Skeletal muscle satellite cell (primary cell): ENCODE data around the gene RERE.
"Not testable (repeated sequence)": the region's sequence is repeated elsewhere in the genome, so short reads cannot be mapped to it uniquely, and the experiment has no call there.

Experiments
- H3K27me3 ChIP-seq: 2 replicates; pipeline ENCODE4 v1.7.0; 2013; ENCODE audit warnings: low read length; ENCODE audit not compliant: control insufficient read depth, insufficient read depth
- H3K36me3 ChIP-seq: 2 replicates; pipeline ENCODE4 v1.7.0; 2013; ENCODE audit warnings: mild to moderate bottlenecking, control low read depth, low read length; ENCODE audit not compliant: insufficient read depth
- H3K4me1 ChIP-seq: 2 replicates; pipeline ENCODE4 v1.7.0; 2013; ENCODE audit warnings: low read length; ENCODE audit not compliant: control insufficient read depth, insufficient read depth
- H3K4me2 ChIP-seq: 2 replicates; pipeline ENCODE4 v1.7.0; 2013; ENCODE audit warnings: mild to moderate bottlenecking, low read length
- H3K4me3 ChIP-seq: 2 replicates; pipeline ENCODE4 v1.7.0; 2013; ENCODE audit warnings: low read length
- H3K9ac ChIP-seq: 2 replicates; pipeline ENCODE4 v1.7.0; 2013; ENCODE audit warnings: mild to moderate bottlenecking, low read depth, low read length, moderate library complexity
- H3K9me3 ChIP-seq: replicated peaks from 2 replicates; pipeline ENCODE4 v1.7.0; 2013; ENCODE audit warnings: mild to moderate bottlenecking, control low read depth, low read length

Gene RERE

DNA sequence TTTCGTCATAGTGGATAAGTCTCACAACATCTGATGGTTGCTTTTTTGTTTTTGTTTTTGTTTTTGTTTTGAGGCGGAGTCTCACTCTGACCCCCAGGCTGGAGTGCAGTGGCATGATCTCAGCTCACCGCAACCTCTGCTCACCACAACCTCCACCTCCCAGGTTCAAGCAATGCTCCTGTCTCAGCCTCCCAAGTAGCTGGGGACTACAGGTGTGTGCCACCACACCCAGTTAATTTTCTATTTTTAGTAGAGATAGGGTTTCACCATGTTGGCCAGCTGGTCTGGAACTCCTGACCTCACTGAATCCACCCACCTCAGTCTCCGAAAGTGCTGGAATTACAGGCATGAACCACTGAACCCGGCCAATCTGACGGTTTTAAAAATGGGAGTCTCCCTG lies 109.2 kb downstream of the RERE start:
- Histone ChIP-seq H3K9ac (no peak overlapping the region), H3K4me2 (no peak overlapping the region), H3K4me3 (no peak overlapping the region), H3K9me3 (no peaks in the 10 kb centered on the region), H3K36me3 (no peaks in the 10 kb centered on the region), H3K4me1 (peaks cover 24% of the 10 kb centered on the region), H3K27me3 (no peaks in the 10 kb centered on the region)

DNA sequence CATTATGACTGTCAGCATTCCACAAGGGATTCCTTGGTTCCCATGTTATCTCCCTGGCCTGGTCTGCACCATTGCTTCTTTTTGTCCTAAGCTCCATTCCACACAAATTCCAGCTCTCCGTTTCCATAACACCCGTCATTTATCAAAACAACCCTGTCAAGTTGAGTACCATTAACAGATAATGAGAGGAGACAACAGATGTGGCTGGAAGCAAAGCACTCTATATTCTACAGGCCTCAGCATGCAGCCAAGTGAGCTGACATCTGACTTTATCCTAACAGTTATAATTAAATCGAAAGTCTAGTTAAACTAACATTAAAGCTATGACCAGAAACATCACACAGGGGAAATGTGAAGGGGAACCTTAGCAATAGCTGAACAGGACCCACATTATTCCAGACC lies 110.4 kb downstream of the RERE start:
- Histone ChIP-seq H3K4me2 (no peak overlapping the region), H3K9ac (no peak overlapping the region), H3K4me3 (no peak overlapping the region), H3K27me3 (no peaks in the 10 kb centered on the region), H3K9me3 (no peaks in the 10 kb centered on the region), H3K4me1 (peaks cover 19% of the 10 kb centered on the region), H3K36me3 (no peaks in the 10 kb centered on the region)

DNA sequence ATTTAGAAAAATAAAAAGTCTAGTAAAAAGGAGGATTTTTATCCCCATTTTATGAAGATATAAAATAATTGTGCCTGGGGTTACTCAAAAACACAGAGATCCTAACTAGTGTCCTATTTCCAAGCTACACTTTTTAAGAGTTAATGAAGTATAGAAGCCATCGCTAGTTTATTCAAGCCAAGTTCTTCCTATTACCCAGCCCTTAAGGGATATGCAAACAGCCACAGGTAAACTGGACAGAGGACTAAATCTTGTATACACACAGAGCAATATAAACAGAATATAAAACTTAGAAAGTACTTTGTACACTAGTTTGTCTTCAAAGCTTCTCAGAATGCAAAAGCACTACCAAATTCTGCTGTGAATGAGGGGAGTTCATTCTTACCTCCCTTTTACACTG lies 111.1 kb downstream of the RERE start:
- H3K9ac ChIP-seq = no peak overlapping the region
- no peaks in the 10 kb centered on the region for H3K36me3 ChIP-seq
- H3K9me3 ChIP-seq = no peaks in the 10 kb centered on the region
- peaks cover 18% of the 10 kb centered on the region for H3K4me1 ChIP-seq
- H3K4me3 ChIP-seq = no peak overlapping the region
- no peak overlapping the region for H3K4me2 ChIP-seq
- H3K27me3 ChIP-seq = no peaks in the 10 kb centered on the region

DNA sequence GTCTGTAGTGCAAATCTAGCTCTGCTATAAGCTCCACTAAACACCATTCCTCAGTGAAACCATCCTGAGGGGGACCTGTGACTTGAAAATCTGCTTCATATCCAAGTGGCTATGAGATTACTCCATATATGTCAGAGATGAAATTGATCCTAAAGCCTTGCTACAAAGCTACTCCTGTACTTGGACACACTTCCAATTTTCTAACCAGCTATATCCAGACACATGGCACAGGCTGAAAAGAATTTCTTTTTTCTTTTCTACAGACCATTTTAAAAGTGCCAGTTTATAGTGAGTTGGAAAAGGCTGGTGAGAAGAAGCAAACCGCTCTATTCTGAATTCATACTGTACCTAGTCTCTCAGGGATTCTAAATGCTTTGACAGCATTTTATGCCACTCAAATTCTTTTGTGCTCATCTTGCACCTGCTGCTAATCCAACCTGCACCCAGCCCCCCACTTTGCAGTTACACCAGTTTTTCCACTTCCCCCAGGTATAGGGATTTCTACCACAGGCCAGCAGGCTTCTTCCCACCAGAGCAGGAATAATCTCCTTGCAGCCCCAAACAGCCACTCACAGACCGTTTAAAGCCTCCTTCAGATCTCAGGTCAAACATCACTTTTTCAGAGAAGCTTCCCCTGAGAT lies 112.5 kb downstream of the RERE start:
- H3K36me3 ChIP-seq = no peaks in the 10 kb centered on the region
- H3K27me3 ChIP-seq = no peaks in the 10 kb centered on the region
- peaks cover 22% of the 10 kb centered on the region for H3K4me1 ChIP-seq

DNA sequence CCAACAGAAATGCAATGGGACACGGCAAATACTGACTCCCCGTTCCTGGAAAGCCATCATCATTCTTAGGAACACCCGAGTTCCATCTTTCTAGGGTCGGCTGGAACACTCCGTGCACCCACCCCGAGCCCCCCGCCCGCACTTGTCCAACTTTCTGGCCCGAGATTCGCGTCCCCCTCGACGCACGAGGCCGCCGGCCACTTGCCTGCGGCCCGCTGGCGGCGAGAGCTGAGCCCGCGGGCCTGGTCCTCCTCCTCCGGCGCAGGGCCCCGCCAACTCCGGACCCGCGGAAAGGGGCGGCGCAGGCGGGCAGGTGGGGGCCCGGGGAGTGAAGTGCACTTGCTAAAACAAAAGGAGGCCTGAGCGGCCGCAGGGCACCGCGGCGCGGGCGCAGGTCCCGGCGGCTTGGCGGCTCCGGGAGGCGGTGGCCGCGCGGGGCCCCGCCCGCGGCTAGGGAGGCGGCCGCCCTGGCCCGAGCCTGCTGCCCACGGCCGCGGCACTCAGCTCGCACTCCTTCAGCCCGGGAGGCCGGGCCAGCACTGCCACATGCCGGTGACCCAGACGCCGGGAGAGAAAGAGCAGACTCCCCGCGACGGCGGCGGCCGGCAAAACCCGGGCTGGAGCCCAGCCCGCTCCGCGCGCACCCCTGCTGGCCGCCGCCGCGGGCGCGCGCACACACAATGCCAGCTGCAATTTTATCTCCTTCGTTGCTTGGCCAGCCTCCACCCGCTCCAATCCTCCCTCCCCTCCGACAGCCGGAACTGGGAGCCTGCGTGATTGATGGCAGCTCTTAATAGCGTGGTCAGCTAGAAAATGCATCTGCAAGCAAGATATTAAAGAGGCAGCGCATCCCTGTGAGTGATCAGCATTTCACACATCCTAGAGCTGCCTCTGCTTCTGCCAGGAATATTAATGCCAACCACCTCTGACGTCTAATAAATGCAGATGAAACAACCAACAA lies 114.3 kb downstream of the RERE start:
- no peaks in the 10 kb centered on the region for H3K36me3 ChIP-seq
- peak overlapping the region; percentile 74 for H3K4me2 ChIP-seq
- H3K9me3 ChIP-seq = no peaks in the 10 kb centered on the region
- H3K4me1 ChIP-seq = peaks cover 22% of the 10 kb centered on the region
- peak overlapping the region; percentile 88 for H3K9ac ChIP-seq
- peak overlapping the region; percentile 76 for H3K4me3 ChIP-seq
- H3K27me3 ChIP-seq = no peaks in the 10 kb centered on the region

More for the DNA sequence above, 112.5 kb downstream of the RERE start:
- Histone ChIP-seq H3K9me3 (no peaks in the 10 kb centered on the region), H3K4me3 (no peak overlapping the region), H3K9ac (no peak overlapping the region), H3K4me2 (no peak overlapping the region)

DNA sequence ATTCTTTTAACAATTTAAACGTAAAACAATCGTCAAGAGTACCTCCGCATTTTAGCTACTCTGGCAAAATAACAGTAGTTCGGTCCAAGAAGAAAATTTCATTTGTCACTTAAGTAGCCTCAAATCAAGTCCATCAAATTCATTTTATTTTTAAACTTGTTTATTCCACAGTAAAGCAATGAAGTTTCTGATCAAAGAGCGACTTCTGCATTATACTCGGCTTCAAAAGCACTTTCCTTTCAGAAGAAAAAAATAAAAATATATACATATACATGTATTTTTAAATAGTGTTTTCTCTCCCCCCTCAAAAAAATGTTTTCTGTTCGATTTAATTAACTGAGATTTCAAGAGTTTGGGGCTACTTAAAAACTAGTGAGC lies 115.0 kb downstream of the RERE start:
- H3K4me1 ChIP-seq = peaks cover 22% of the 10 kb centered on the region
- no peaks in the 10 kb centered on the region for H3K27me3 ChIP-seq
- H3K4me3 ChIP-seq = peak overlapping the region; percentile 76
- no peaks in the 10 kb centered on the region for H3K36me3 ChIP-seq
- H3K9ac ChIP-seq = peak overlapping the region; percentile 88
- no peaks in the 10 kb centered on the region for H3K9me3 ChIP-seq
- peak overlapping the region; percentile 74 for H3K4me2 ChIP-seq

DNA sequence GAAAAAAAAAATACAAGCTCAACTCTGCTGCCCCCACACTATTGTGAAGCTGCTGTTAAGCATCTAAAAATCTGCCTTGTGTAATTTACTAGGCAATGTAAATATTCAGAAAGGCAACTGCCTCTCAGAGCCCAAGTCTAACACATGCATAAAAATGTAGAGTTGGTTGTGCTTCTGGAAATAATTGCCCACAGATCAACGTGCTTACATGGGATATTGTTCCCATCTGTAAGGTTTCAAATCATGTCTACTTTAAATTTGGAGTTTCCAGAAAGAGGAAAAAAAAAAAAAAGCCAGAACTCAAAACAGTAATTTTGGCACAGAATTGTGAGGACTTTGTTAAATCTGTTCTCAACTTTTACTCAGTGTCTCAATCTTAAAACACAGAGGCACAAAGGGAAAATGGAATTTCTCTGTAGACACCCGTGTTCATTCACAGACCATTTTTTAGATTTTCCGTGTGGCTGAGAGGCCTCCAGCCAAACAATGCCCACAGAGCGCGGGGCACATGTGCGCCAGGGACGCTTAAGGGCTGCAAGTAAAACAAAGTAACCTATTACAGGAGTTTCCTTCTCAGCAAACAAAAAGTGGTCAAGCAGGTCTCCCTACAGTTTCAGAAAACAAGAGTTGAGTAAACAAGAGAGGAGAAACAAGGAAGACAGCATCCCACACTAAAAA lies 115.5 kb downstream of the RERE start:
- H3K9me3 ChIP-seq = no peaks in the 10 kb centered on the region
- peak overlapping the region; percentile 76 for H3K4me3 ChIP-seq
- no peaks in the 10 kb centered on the region for H3K36me3 ChIP-seq
- peak overlapping the region; percentile 88 for H3K9ac ChIP-seq
- no peaks in the 10 kb centered on the region for H3K27me3 ChIP-seq
- H3K4me1 ChIP-seq = peaks cover 22% of the 10 kb centered on the region
- H3K4me2 ChIP-seq = peak overlapping the region; percentile 74

DNA sequence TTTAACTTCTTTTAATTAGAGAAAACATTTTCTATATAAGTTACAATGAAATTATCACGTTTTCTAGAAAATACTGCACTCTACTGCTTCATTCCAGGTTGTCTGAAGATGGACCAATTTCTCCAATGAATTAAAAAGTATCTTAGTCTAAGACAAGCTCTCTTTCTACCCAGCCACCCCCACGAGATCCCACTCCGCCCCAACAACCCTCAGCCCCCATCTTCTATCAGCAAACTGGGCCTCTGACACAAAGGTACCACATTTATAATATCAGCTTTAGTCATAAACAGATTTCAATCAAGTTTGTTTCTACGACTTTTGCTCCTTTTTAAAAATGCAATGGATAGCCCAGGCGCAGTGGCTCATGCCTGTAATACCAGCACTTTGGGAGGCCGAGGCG lies 117.8 kb downstream of the RERE start:
- H3K9me3 ChIP-seq = no peaks in the 10 kb centered on the region
- H3K4me3 ChIP-seq = no peak overlapping the region
- H3K36me3 ChIP-seq = no peaks in the 10 kb centered on the region
- H3K4me2 ChIP-seq = no peak overlapping the region
- H3K9ac ChIP-seq = no peak overlapping the region
- peaks cover 22% of the 10 kb centered on the region for H3K4me1 ChIP-seq
- no peaks in the 10 kb centered on the region for H3K27me3 ChIP-seq

DNA sequence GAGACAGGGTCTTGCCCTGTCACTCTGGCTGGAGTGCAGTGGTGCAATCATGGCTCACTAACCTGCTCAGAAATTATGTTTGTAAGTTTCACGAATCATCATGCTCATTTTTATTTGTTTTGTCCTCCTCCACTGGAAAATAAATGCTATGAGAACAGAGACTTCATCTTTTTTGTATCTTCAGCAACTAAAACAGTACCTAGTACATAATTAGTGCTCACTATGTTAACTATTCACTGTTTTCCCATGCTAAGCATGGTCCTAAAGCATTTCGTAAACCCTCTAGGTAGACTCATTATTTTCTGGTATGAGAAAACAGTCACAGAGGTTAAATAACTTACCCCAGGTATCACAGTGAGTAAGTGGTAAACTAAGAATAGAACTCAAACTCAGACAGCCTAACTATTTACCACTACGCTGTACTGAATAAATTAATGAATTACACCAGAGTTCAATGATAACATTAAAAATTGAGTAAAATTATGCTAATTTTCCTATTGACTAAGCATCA lies 118.4 kb downstream of the RERE start:
- peaks cover 22% of the 10 kb centered on the region for H3K4me1 ChIP-seq
- H3K36me3 ChIP-seq = no peaks in the 10 kb centered on the region
- H3K27me3 ChIP-seq = no peaks in the 10 kb centered on the region
- no peak overlapping the region for H3K4me3 ChIP-seq
- no peak overlapping the region for H3K4me2 ChIP-seq
- H3K9ac ChIP-seq = no peak overlapping the region
- H3K9me3 ChIP-seq = no peaks in the 10 kb centered on the region

DNA sequence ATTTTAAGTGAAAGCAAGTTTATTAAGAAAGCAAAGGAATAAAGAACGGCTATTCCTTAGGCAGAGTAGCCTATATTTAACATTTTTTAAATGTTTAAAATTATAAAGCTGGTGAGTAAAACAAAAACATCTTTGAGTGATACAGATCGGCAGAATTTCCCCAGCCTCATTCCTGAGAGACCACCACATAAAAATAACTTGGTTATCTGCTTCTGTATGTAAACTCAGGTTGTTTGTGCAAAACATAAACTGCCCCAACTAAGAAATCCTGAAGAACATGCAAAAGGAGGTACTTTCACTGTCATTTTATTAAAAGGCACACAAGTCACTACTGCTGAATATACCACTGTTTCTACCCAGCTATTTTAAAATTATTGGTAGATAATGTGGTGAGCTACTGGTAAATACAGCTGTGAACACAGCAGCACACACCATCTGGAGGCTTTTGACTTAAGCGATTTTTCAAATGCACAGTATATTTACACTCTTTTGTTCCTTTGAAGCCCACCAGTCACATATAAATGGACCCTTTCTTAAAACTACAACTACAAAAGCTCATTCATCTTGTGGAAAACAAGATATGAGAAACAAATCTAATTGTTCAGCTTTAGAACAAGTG lies 119.3 kb downstream of the RERE start:
- Histone ChIP-seq H3K36me3 (no peaks in the 10 kb centered on the region), H3K4me1 (peaks cover 22% of the 10 kb centered on the region), H3K27me3 (no peaks in the 10 kb centered on the region), H3K4me2 (no peak overlapping the region), H3K4me3 (no peak overlapping the region), H3K9ac (no peak overlapping the region), H3K9me3 (no peaks in the 10 kb centered on the region)

DNA sequence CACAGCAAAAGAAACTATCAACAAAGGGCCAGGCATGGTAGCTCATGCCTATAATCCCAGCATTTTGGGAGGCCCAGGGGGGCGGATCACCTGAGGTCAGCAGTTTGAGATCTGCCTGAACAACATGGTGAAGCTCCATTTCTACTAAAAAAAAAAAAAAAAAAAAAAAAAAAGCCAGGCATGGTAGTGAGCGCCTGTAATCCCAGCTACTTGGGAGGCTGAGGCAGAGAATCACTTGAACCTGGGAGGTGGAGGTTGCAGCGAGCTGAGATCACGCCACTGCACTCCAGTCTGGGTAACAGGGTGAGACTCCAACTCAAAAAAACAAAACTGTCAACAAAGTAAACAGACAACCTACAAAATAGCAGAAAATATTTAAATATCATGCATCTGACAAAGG lies 122.0 kb downstream of the RERE start:
- not testable (repeated sequence) for H3K27me3 ChIP-seq, H3K9ac ChIP-seq, H3K36me3 ChIP-seq, H3K4me3 ChIP-seq, H3K4me2 ChIP-seq, H3K4me1 ChIP-seq, H3K9me3 ChIP-seq
